ENCODE results near the gene RNF213. TPM values are rescaled to one million over a fixed set of nuclear protein-coding genes. Genes with fewer than 3 reads are reported as not detected.

RNF213 gene
- total RNA-seq, 1 experiment from 2014 or later, result 44.5 TPM

GRCh38 chr17:80445007-80445725, 184.5 kb downstream of the RNF213 start (continued):
- no peak for TF ChIP-seq CBX3 (IDR thresholded peaks at IDR 0.05; ENCODE audit: low read depth)
- TF ChIP-seq FOSL1 (IDR thresholded peaks at IDR 0.05; ENCODE audit: low read depth), result no peak

DNA sequence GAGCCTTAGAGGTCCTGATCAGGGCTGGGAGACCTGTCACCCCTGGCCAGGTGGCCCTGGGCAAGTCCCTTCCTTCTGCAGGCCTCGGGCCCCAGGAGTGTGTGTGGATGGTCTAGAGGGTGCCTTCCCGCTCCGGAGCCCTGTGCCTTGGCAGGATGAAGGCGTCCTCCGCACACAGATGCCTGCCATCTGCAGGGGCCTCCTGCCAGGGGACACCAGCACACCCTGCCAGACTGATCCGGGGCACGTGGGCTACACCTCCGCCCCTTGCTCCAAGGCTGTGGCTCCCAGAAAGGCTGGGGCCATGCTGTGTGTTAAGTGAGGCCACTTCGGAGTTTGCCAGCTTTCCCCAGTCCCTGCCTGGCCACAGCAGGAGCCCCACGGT, 185.1 kb downstream of the RNF213 start:
- Histone ChIP-seq H3K9me3 (ENCODE audit: control insufficient read depth in 1 of 2, insufficient read depth in 1 of 2, low read depth in 1 of 2, low read length in 2 of 2) (no peaks in the 10 kb centered on the region), H3K9ac (ENCODE audit: low read length) (no peak overlapping the region), H3K9me2 (ENCODE audit: insufficient read depth) (no peaks in the 10 kb centered on the region), H2AFZ (ENCODE audit: low read depth, low read length, poor library complexity, severe bottlenecking) (no peak overlapping the region), H3K4me1 (ENCODE audit: control insufficient read depth in 1 of 2, insufficient read depth in 2 of 2, low read length in 2 of 2) (peaks cover 0 to 13% of the 10 kb centered on the region in 2 experiments; a peak in 1 of 4 replicates), H3K36me3 (ENCODE audit: control insufficient read depth in 1 of 2, insufficient read depth in 2 of 2, low read length in 2 of 2) (no peaks in the 10 kb centered on the region), H3K27me3 (ENCODE audit: insufficient read depth, low read length) (peaks cover 3% of the 10 kb centered on the region; the same call in 1 of the 2 replicates), H3K4me3 (replicated peaks in 1 of 2; ENCODE audit: low read depth in 1 of 2, low read length in 2 of 2) (no peak overlapping the region), H3K79me2 (ENCODE audit: insufficient read depth, low read length) (no peaks in the 10 kb centered on the region), H3K4me2 (ENCODE audit: low read length) (no peak overlapping the region), H4K20me1 (ENCODE audit: insufficient read depth) (no peaks in the 10 kb centered on the region), H3K27ac (ENCODE audit: low read depth, low read length) (no peak overlapping the region)
- ATAC-seq (no peak), DNase-seq (ENCODE audit: low read depth, low spot score) (no peak)
- CTCF ChIA-PET, result no interaction called here
- POLR2A ChIA-PET, result interaction anchor here (2.0 kb wide), 1 partner anchor 9 kb away, joined by 5 read pairs; no protein-coding TSS in a partner anchor
- TF ChIP-seq POLR2AphosphoS5 (IDR thresholded peaks at IDR 0.05; ENCODE audit: low read depth, low read length) (no peak), ELF1 (IDR thresholded peaks at IDR 0.05; ENCODE audit: borderline replicate concordance, low read depth) (no peak), EZH2 (IDR thresholded peaks at IDR 0.05) (no peak), CEBPB (IDR thresholded peaks at IDR 0.05; ENCODE audit: low read depth) (no peak), SIN3A (IDR thresholded peaks at IDR 0.05; ENCODE audit: low read depth) (no peak), CTCF (IDR thresholded peaks at IDR 0.05 in 2 of 3, conservative IDR thresholded peaks at IDR 0.05 in 1 of 3; ENCODE audit: borderline replicate concordance in 1 of 3, insufficient read depth in 1 of 3, low read depth in 2 of 3, low read length in 2 of 3) (no peak), EZH2phosphoT487 (IDR thresholded peaks at IDR 0.05; ENCODE audit: borderline replicate concordance) (no peak), EGR1 (IDR thresholded peaks at IDR 0.05; ENCODE audit: low read depth) (no peak), CBX3 (IDR thresholded peaks at IDR 0.05; ENCODE audit: low read depth) (no peak)
- TF ChIP-seq, protein P1, sequence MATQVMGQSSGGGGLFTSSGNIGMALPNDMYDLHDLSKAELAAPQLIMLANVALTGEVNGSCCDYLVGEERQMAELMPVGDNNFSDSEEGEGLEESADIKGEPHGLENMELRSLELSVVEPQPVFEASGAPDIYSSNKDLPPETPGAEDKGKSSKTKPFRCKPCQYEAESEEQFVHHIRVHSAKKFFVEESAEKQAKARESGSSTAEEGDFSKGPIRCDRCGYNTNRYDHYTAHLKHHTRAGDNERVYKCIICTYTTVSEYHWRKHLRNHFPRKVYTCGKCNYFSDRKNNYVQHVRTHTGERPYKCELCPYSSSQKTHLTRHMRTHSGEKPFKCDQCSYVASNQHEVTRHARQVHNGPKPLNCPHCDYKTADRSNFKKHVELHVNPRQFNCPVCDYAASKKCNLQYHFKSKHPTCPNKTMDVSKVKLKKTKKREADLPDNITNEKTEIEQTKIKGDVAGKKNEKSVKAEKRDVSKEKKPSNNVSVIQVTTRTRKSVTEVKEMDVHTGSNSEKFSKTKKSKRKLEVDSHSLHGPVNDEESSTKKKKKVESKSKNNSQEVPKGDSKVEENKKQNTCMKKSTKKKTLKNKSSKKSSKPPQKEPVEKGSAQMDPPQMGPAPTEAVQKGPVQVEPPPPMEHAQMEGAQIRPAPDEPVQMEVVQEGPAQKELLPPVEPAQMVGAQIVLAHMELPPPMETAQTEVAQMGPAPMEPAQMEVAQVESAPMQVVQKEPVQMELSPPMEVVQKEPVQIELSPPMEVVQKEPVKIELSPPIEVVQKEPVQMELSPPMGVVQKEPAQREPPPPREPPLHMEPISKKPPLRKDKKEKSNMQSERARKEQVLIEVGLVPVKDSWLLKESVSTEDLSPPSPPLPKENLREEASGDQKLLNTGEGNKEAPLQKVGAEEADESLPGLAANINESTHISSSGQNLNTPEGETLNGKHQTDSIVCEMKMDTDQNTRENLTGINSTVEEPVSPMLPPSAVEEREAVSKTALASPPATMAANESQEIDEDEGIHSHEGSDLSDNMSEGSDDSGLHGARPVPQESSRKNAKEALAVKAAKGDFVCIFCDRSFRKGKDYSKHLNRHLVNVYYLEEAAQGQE (IDR thresholded peaks at IDR 0.05; ENCODE audit: low read depth), result no peak
- TF ChIP-seq, protein P2, sequence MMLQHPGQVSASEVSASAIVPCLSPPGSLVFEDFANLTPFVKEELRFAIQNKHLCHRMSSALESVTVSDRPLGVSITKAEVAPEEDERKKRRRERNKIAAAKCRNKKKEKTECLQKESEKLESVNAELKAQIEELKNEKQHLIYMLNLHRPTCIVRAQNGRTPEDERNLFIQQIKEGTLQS (IDR thresholded peaks at IDR 0.05), result no peak
- intact Hi-C loops (cut with micrococcal nuclease), result no loop called here
- no TSS peak for BruUV-seq (replicated peaks)
- RAD21 ChIA-PET (ENCODE audit: low non-redundant PET in 1 of 2, low total read pairs in 2 of 2, uncharacterized antibody in 2 of 2, unreplicated experiment in 2 of 2), result no interaction called here
